Gastrocnemius medialis (tissue), 4 donors: Measurements from ENCODE around the gene GPER1.

Experiments used
- POLR2A ChIP-seq, 2 donors: fragments of 450-650 bp; IDR thresholded peaks; one replicate each; pipeline ENCODE4 v1.6.1; 2017; ENCODE audit warnings: antibody characterized with exemption in 2 of 2, mild to moderate bottlenecking in 2 of 2, moderate library complexity in 2 of 2
- TF ChIP-seq, protein P1 (sequence below), 5 experiments: fragments of 450-650 bp in 3 of 5; fragments of 200-600 bp in 2 of 5; sonication (generic) in 2 of 5; IDR thresholded peaks in 4 of 5; conservative IDR thresholded peaks in 1 of 5; 1 replicate in 4 of 5; 2 replicates in 1 of 5; pipeline ENCODE4 v1.5.1; 2016 to 2019; ENCODE audit warnings: antibody characterized with exemption in 5 of 5, mild to moderate bottlenecking in 3 of 5, moderate library complexity in 3 of 5

DNA sequence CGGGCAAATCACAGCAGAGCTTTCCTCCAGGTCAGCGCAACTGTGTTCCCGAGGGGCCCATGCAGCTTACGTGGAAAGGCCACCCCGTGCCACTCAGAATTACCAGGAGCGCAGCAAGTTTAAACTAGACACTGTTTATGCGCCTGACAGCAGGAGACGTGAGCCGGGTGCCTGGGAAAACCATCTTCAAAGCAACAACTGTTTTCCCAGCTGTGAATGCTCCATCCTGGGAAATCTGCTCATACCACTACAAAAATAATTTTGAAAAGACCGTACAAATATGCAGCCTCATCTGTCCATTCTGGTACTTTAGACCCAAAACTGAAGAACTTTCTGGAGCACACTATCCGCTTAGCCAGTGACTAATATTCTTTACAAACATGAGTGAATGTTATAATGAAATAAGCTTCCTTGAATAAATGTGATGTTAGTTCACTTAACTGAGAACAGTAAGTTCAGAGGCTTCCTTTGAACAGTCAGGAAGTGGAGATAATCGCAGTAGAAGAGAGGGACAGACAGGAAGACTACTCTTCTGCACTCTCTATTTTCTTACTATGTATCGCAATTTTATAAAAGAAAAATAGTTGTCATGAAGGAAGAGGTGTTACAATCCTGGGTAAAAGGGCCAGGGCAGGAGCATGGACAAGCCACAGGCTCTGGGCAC lies 16.7 kb downstream of the GPER1 start:
- TF ChIP-seq, protein P1, sequence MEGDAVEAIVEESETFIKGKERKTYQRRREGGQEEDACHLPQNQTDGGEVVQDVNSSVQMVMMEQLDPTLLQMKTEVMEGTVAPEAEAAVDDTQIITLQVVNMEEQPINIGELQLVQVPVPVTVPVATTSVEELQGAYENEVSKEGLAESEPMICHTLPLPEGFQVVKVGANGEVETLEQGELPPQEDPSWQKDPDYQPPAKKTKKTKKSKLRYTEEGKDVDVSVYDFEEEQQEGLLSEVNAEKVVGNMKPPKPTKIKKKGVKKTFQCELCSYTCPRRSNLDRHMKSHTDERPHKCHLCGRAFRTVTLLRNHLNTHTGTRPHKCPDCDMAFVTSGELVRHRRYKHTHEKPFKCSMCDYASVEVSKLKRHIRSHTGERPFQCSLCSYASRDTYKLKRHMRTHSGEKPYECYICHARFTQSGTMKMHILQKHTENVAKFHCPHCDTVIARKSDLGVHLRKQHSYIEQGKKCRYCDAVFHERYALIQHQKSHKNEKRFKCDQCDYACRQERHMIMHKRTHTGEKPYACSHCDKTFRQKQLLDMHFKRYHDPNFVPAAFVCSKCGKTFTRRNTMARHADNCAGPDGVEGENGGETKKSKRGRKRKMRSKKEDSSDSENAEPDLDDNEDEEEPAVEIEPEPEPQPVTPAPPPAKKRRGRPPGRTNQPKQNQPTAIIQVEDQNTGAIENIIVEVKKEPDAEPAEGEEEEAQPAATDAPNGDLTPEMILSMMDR (IDR thresholded peaks at IDR 0.05 in 4 of 5, conservative IDR thresholded peaks at IDR 0.05 in 1 of 5) = no peak
- no peak for TF ChIP-seq POLR2A (IDR thresholded peaks at IDR 0.05)
